Activated CD4-positive, CD25-positive, alpha-beta regulatory T cell treated with anti-CD3 and anti-CD28 coated beads, Interleukin-2, amount 50 U/mL, for 24 hours (primary cell): ENCODE results near the gene PTGDR2.

Source experiments
- ATAC-seq, 2 donors: fragments of 150-1000 bp; cut with Tn5 transposase; one replicate each; pipeline ENCODE4 v1.10.0; 2021; ENCODE audit warnings: mild to moderate bottlenecking in 1 of 2, moderate library complexity in 1 of 2

Gene PTGDR2

GRCh38 chr11:60855726-60856633 is at the start of gene PTGDR2:
TSS of gene PTGDR2 (minus strand) at chr11:60855950. CDS start at chr11:60853722, 2,228 bp downstream.
- ATAC-seq = no peak

GRCh38 chr11:60905047-60905446 is 49.3 kb upstream of the PTGDR2 start:
- no peak for ATAC-seq

GRCh38 chr11:60902625-60903024 is 46.9 kb upstream of the PTGDR2 start:
- no peak for ATAC-seq

- ATAC-seq = no peak
These were observed 45.1 kb upstream of the PTGDR2 start for GRCh38 chr11:60900673-60901404.

GRCh38 chr11:60899977-60900376 is 44.2 kb upstream of the PTGDR2 start:
- no peak for ATAC-seq

- ATAC-seq = peak; percentile 86 to 93
These were observed 43.5 kb upstream of the PTGDR2 start for GRCh38 chr11:60899046-60899936.

GRCh38 chr11:60897496-60897895 is 41.7 kb upstream of the PTGDR2 start:
- no peak for ATAC-seq

- ATAC-seq = no peak
These were observed 39.9 kb upstream of the PTGDR2 start for GRCh38 chr11:60895687-60896086.

GRCh38 chr11:60891103-60891741 is 35.5 kb upstream of the PTGDR2 start:
- ATAC-seq = no peak

GRCh38 chr11:60890696-60891095 is 34.9 kb upstream of the PTGDR2 start:
- ATAC-seq = no peak

- no peak for ATAC-seq
These were observed 34.1 kb upstream of the PTGDR2 start for GRCh38 chr11:60889869-60890311.

- peak; percentile 61 to 65 for ATAC-seq
These were observed 31.8 kb upstream of the PTGDR2 start for GRCh38 chr11:60887556-60887955.

GRCh38 chr11:60880643-60881282 is 25.0 kb upstream of the PTGDR2 start:
- ATAC-seq = no peak

GRCh38 chr11:60879971-60880588 is 24.3 kb upstream of the PTGDR2 start:
- no peak for ATAC-seq

- ATAC-seq = no peak
These were observed 23.4 kb upstream of the PTGDR2 start for GRCh38 chr11:60879104-60879503.

GRCh38 chr11:60878245-60879101 is 22.7 kb upstream of the PTGDR2 start:
- ATAC-seq = no peak

GRCh38 chr11:60876168-60876485 is 20.4 kb upstream of the PTGDR2 start:
- ATAC-seq = no peak

GRCh38 chr11:60875366-60876167 is 19.8 kb upstream of the PTGDR2 start:
- ATAC-seq = no peak
